HG03064 (cell line): ENCODE measurements around the gene ZC3H10.

Experiments
- ATAC-seq: cut with Tn5 transposase; IDR thresholded peaks from one replicate; pipeline ENCODE4 v1.9.1; 2021; ENCODE audit warnings: low read depth; ENCODE audit not compliant: unreplicated experiment

ZC3H10 gene

GRCh38 chr12:56164345-56164729 is 46.3 kb downstream of the ZC3H10 start:
- no peak for ATAC-seq

- no peak for ATAC-seq
Measured at GRCh38 chr12:56165369-56165768, 47.3 kb downstream of the ZC3H10 start.

- no peak for ATAC-seq
Measured at GRCh38 chr12:56169229-56169759, 51.2 kb downstream of the ZC3H10 start.

DNA sequence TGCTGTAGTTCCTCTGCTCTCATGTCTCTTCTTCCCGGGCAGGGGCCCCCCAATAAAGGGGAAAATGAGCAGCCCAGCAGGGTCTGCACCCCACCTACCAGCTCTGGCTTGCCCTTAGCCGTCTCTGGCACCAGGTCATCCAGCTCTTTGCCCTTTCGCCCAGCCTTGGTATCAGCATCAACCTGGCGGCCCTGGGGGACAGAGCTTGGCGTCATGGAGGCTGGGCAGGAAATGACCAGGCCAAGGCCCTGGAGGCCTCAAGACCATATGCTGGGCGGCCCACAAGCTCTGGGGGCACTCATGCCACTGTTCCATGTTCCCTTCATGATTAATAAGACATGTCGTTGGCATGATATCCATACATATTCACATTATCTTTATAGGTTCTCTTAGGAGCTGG is 54.8 kb downstream of the ZC3H10 start:
- ATAC-seq = no peak
